ENCODE results near the gene OR6C68. TPM values are rescaled to one million over a fixed set of nuclear protein-coding genes. Genes with fewer than 3 reads are reported as not detected.

OR6C68 gene
- polyA plus RNA-seq, 1 experiment: not detected

- H3K36me3 ChIP-seq (ENCODE audit: control insufficient read depth, insufficient read depth, low read length): no peaks in the 10 kb centered on the region
- ChIA-PET CTCF (no interaction called here), POLR2A (no interaction called here)
- no peak for TF ChIP-seq CTCF (IDR thresholded peaks at IDR 0.05; ENCODE audit: insufficient read depth, low read depth, low read length)
- no peak for DNase-seq (ENCODE audit: low read depth)
- H3K27me3 ChIP-seq (ENCODE audit: control insufficient read depth, insufficient read depth, low read length): no peaks in the 10 kb centered on the region
- no peak overlapping the region for H3K4me3 ChIP-seq (ENCODE audit: low read depth, low read length)
These were observed 24.2 kb downstream of the OR6C68 start for GRCh38 chr12:55516391-55516790.

Other genes starting within 250 kb of the OR6C68 start
- gene OR6C74, start 247.8 kb upstream of the OR6C68 start, polyA plus RNA-seq (2011; rRNA removed): not detected in 2 replicates
- gene OR6C6, start 195.8 kb upstream of the OR6C68 start, polyA plus RNA-seq (2011; rRNA removed): not detected in 2 replicates
- gene OR6C1, start 178.0 kb upstream of the OR6C68 start, polyA plus RNA-seq (2011; rRNA removed): not detected in 2 replicates
- gene OR6C3, start 161.6 kb upstream of the OR6C68 start, polyA plus RNA-seq (2011; rRNA removed): not detected in 2 replicates
- gene OR6C75, start 129.4 kb upstream of the OR6C68 start, polyA plus RNA-seq (2011; rRNA removed): not detected in 2 replicates
- gene OR6C65, start 91.8 kb upstream of the OR6C68 start, polyA plus RNA-seq (2011; rRNA removed): not detected in 2 replicates
- gene OR6C76, start 66.1 kb upstream of the OR6C68 start, polyA plus RNA-seq (2011; rRNA removed): not detected in 2 replicates
- not detected in 2 replicates for gene OR6C2, start 48.3 kb upstream of the OR6C68 start, polyA plus RNA-seq (2011; rRNA removed)
- not detected in 2 replicates for gene OR6C70, start 22.2 kb upstream of the OR6C68 start, polyA plus RNA-seq (2011; rRNA removed)
- not detected in 2 replicates for gene OR6C4, start 57.2 kb downstream of the OR6C68 start, polyA plus RNA-seq (2011; rRNA removed)
- gene OR2AP1, start 80.1 kb downstream of the OR6C68 start, polyA plus RNA-seq (2011; rRNA removed): not detected in 2 replicates
- gene OR10P1, start 144.5 kb downstream of the OR6C68 start, polyA plus RNA-seq (2011; rRNA removed): not detected in 2 replicates
- 9.4 and 11.6 TPM in 2 replicates for gene ITGA7, start 215.5 kb downstream of the OR6C68 start, polyA plus RNA-seq (2011; rRNA removed)
- 147 and 172 TPM in 2 replicates for gene BLOC1S1, start 223.7 kb downstream of the OR6C68 start, polyA plus RNA-seq (2011; rRNA removed)
- 4.5 and 6.2 TPM in 2 replicates for gene RDH5, start 228.0 kb downstream of the OR6C68 start, polyA plus RNA-seq (2011; rRNA removed)
- gene CD63, start 236.6 kb downstream of the OR6C68 start, polyA plus RNA-seq (2011; rRNA removed): 974 and 1,937 TPM in 2 replicates

Data from BJ (cell line).